ENCODE data around the gene SEMA5A.

DNA sequence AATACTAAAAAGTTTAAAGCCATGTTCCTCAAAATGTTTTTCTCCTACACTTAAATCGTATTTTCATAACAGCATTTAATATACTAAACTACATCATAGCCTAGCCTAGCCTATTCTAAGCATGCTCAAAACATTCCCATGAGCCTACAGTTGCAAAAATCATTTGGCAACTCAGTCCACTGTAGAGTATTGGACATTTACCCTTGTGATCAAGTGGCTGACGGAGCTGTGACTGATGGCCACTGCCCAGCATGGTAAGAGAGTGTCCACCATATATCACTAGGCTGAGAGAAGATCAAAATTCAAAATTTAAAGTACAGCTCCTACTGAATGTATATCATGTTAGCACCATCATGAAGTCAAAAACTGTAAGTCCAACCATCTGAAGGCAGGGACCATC lies 30.9 kb downstream of the SEMA5A start:
- TF ChIP-seq NFE2L2 (IDR thresholded peaks at IDR 0.05; ENCODE audit: low read length) (no peak), ETV5 (CRISPR knock-in tag; IDR thresholded peaks at IDR 0.05; ENCODE audit: borderline replicate concordance) (no peak), ATF7 (IDR thresholded peaks at IDR 0.05) (no peak), ATF7 (CRISPR knock-in tag; IDR thresholded peaks at IDR 0.05) (no peak), EP300 (IDR thresholded peaks at IDR 0.05; ENCODE audit: low read depth in 2 of 2, low read length in 2 of 2) (no peak), EP300 (CRISPR knock-in tag; IDR thresholded peaks at IDR 0.05; ENCODE audit: borderline replicate concordance) (no peak), BRCA1 (CRISPR knock-in tag; IDR thresholded peaks at IDR 0.05) (no peak), BRF2 (CRISPR knock-in tag; IDR thresholded peaks at IDR 0.05) (no peak), ESRRA (CRISPR knock-in tag; IDR thresholded peaks at IDR 0.05; ENCODE audit: low read depth) (no peak), ZNF24 (IDR thresholded peaks at IDR 0.05) (no peak)
- TF ChIP-seq, protein P1, sequence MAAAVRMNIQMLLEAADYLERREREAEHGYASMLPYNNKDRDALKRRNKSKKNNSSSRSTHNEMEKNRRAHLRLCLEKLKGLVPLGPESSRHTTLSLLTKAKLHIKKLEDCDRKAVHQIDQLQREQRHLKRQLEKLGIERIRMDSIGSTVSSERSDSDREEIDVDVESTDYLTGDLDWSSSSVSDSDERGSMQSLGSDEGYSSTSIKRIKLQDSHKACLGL (CRISPR knock-in tag; IDR thresholded peaks at IDR 0.05): no peak
- TF ChIP-seq, protein P2, sequence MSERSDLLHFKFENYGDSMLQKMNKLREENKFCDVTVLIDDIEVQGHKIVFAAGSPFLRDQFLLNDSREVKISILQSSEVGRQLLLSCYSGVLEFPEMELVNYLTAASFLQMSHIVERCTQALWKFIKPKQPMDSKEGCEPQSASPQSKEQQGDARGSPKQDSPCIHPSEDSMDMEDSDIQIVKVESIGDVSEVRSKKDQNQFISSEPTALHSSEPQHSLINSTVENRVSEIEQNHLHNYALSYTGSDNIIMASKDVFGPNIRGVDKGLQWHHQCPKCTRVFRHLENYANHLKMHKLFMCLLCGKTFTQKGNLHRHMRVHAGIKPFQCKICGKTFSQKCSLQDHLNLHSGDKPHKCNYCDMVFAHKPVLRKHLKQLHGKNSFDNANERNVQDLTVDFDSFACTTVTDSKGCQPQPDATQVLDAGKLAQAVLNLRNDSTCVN (CRISPR knock-in tag; IDR thresholded peaks at IDR 0.05; ENCODE audit: borderline replicate concordance): no peak
- TF ChIP-seq, protein P3, sequence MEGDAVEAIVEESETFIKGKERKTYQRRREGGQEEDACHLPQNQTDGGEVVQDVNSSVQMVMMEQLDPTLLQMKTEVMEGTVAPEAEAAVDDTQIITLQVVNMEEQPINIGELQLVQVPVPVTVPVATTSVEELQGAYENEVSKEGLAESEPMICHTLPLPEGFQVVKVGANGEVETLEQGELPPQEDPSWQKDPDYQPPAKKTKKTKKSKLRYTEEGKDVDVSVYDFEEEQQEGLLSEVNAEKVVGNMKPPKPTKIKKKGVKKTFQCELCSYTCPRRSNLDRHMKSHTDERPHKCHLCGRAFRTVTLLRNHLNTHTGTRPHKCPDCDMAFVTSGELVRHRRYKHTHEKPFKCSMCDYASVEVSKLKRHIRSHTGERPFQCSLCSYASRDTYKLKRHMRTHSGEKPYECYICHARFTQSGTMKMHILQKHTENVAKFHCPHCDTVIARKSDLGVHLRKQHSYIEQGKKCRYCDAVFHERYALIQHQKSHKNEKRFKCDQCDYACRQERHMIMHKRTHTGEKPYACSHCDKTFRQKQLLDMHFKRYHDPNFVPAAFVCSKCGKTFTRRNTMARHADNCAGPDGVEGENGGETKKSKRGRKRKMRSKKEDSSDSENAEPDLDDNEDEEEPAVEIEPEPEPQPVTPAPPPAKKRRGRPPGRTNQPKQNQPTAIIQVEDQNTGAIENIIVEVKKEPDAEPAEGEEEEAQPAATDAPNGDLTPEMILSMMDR (CRISPR knock-in tag; IDR thresholded peaks at IDR 0.05): no peak
